ENCODE results near the gene CTNNA1.

The CTNNA1 gene

GRCh38 chr5:138968601-138969000 lies 215.4 kb downstream of the CTNNA1 start:
- Mint-ChIP-seq H3K9me3 (no peaks in the 10 kb centered on the region), H3K27ac (no peak overlapping the region), H3K36me3 (ENCODE audit: low read depth) (no peaks in the 10 kb centered on the region), H3K4me3 (no peak overlapping the region), H3K27me3 (no peaks in the 10 kb centered on the region), H3K4me1 (ENCODE audit: low read depth) (no peaks in the 10 kb centered on the region)
- DNase-seq, result no peak

GRCh38 chr5:138969323-138970002 lies 216.2 kb downstream of the CTNNA1 start:
- DNase-seq, result no peak
- Mint-ChIP-seq H3K27ac (no peak overlapping the region), H3K4me1 (ENCODE audit: low read depth) (no peaks in the 10 kb centered on the region), H3K27me3 (no peaks in the 10 kb centered on the region), H3K4me3 (no peak overlapping the region), H3K9me3 (no peaks in the 10 kb centered on the region), H3K36me3 (ENCODE audit: low read depth) (no peaks in the 10 kb centered on the region)

GRCh38 chr5:138972230-138972629 lies 219.0 kb downstream of the CTNNA1 start:
- Mint-ChIP-seq H3K36me3 (ENCODE audit: low read depth) (no peaks in the 10 kb centered on the region), H3K4me1 (ENCODE audit: low read depth) (no peaks in the 10 kb centered on the region), H3K27ac (no peak overlapping the region), H3K9me3 (no peaks in the 10 kb centered on the region), H3K27me3 (no peaks in the 10 kb centered on the region), H3K4me3 (no peak overlapping the region)
- no peak for DNase-seq

- Mint-ChIP-seq H3K4me3 (no peak overlapping the region), H3K27ac (no peak overlapping the region), H3K27me3 (no peaks in the 10 kb centered on the region)
Observed at GRCh38 chr5:138972836-138973235, 219.6 kb downstream of the CTNNA1 start.

GRCh38 chr5:138974227-138975063 lies 221.2 kb downstream of the CTNNA1 start:
- no peaks in the 10 kb centered on the region for H3K9me3 Mint-ChIP-seq
- H3K27ac Mint-ChIP-seq, result no peak overlapping the region
- DNase-seq, result no peak
- H3K4me3 Mint-ChIP-seq, result no peak overlapping the region
- H3K4me1 Mint-ChIP-seq (ENCODE audit: low read depth), result peaks cover 3% of the 10 kb centered on the region
- no peaks in the 10 kb centered on the region for H3K27me3 Mint-ChIP-seq
- no peaks in the 10 kb centered on the region for H3K36me3 Mint-ChIP-seq (ENCODE audit: low read depth)

More at GRCh38 chr5:138972836-138973235, 219.6 kb downstream of the CTNNA1 start:
- Mint-ChIP-seq H3K36me3 (ENCODE audit: low read depth) (no peaks in the 10 kb centered on the region), H3K9me3 (no peaks in the 10 kb centered on the region), H3K4me1 (ENCODE audit: low read depth) (no peaks in the 10 kb centered on the region)
- no peak for DNase-seq

GRCh38 chr5:138975098-138975847 lies 222.0 kb downstream of the CTNNA1 start:
- no peak overlapping the region for H3K27ac Mint-ChIP-seq
- H3K4me1 Mint-ChIP-seq (ENCODE audit: low read depth), result peaks cover 12% of the 10 kb centered on the region
- no peaks in the 10 kb centered on the region for H3K36me3 Mint-ChIP-seq (ENCODE audit: low read depth)
- no peaks in the 10 kb centered on the region for H3K9me3 Mint-ChIP-seq
- no peaks in the 10 kb centered on the region for H3K27me3 Mint-ChIP-seq
- no peak overlapping the region for H3K4me3 Mint-ChIP-seq
- DNase-seq, result no peak

- Mint-ChIP-seq H3K27me3 (no peaks in the 10 kb centered on the region), H3K4me3 (no peak overlapping the region), H3K4me1 (ENCODE audit: low read depth) (peaks cover 37% of the 10 kb centered on the region), H3K9me3 (no peaks in the 10 kb centered on the region), H3K36me3 (ENCODE audit: low read depth) (no peaks in the 10 kb centered on the region), H3K27ac (no peak overlapping the region)
- DNase-seq, result no peak
Observed at GRCh38 chr5:138978080-138978479, 224.9 kb downstream of the CTNNA1 start.

- Mint-ChIP-seq H3K4me3 (no peak overlapping the region), H3K27ac (no peak overlapping the region), H3K36me3 (ENCODE audit: low read depth) (no peaks in the 10 kb centered on the region), H3K9me3 (no peaks in the 10 kb centered on the region), H3K27me3 (no peaks in the 10 kb centered on the region), H3K4me1 (ENCODE audit: low read depth) (peaks cover 38% of the 10 kb centered on the region)
- DNase-seq, result no peak
Observed at GRCh38 chr5:138978581-138978980, 225.4 kb downstream of the CTNNA1 start.

GRCh38 chr5:138979684-138980280 lies 226.6 kb downstream of the CTNNA1 start:
- no peaks in the 10 kb centered on the region for H3K9me3 Mint-ChIP-seq
- peak; percentile 40 for DNase-seq
- H3K36me3 Mint-ChIP-seq (ENCODE audit: low read depth), result no peaks in the 10 kb centered on the region
- H3K4me3 Mint-ChIP-seq, result no peak overlapping the region
- H3K27ac Mint-ChIP-seq, result peak overlapping the region; percentile 74
- no peaks in the 10 kb centered on the region for H3K27me3 Mint-ChIP-seq
- peaks cover 41% of the 10 kb centered on the region for H3K4me1 Mint-ChIP-seq (ENCODE audit: low read depth)

GRCh38 chr5:138980441-138980840 lies 227.2 kb downstream of the CTNNA1 start:
- Mint-ChIP-seq H3K36me3 (ENCODE audit: low read depth) (no peaks in the 10 kb centered on the region), H3K9me3 (no peaks in the 10 kb centered on the region), H3K27me3 (no peaks in the 10 kb centered on the region), H3K4me3 (no peak overlapping the region), H3K27ac (peak overlapping the region; percentile 74), H3K4me1 (ENCODE audit: low read depth) (peaks cover 43% of the 10 kb centered on the region)
- DNase-seq, result no peak

- Mint-ChIP-seq H3K27ac (no peak overlapping the region), H3K36me3 (ENCODE audit: low read depth) (no peaks in the 10 kb centered on the region), H3K4me1 (ENCODE audit: low read depth) (peaks cover 43% of the 10 kb centered on the region), H3K27me3 (no peaks in the 10 kb centered on the region), H3K4me3 (no peak overlapping the region), H3K9me3 (no peaks in the 10 kb centered on the region)
- no peak for DNase-seq
Observed at GRCh38 chr5:138981131-138981530, 227.9 kb downstream of the CTNNA1 start.

GRCh38 chr5:138981586-138981985 lies 228.4 kb downstream of the CTNNA1 start:
- no peaks in the 10 kb centered on the region for H3K9me3 Mint-ChIP-seq

GRCh38 chr5:138983984-138984383 lies 230.8 kb downstream of the CTNNA1 start:
- Mint-ChIP-seq H3K27me3 (no peaks in the 10 kb centered on the region), H3K4me3 (no peak overlapping the region), H3K27ac (no peak overlapping the region), H3K36me3 (ENCODE audit: low read depth) (no peaks in the 10 kb centered on the region), H3K4me1 (ENCODE audit: low read depth) (peaks cover 43% of the 10 kb centered on the region), H3K9me3 (no peaks in the 10 kb centered on the region)
- DNase-seq, result no peak

More at GRCh38 chr5:138981586-138981985, 228.4 kb downstream of the CTNNA1 start:
- DNase-seq, result no peak
- no peaks in the 10 kb centered on the region for H3K36me3 Mint-ChIP-seq (ENCODE audit: low read depth)
- peak overlapping the region; percentile 18 for H3K27ac Mint-ChIP-seq
- H3K4me1 Mint-ChIP-seq (ENCODE audit: low read depth), result peaks cover 43% of the 10 kb centered on the region
- no peak overlapping the region for H3K4me3 Mint-ChIP-seq
- no peaks in the 10 kb centered on the region for H3K27me3 Mint-ChIP-seq
